HFFc6 (cell line): ENCODE measurements around the gene AMOTL1. TPM values are rescaled to one million over a fixed set of nuclear protein-coding genes. Genes with fewer than 3 reads are reported as not detected.

ENCODE experiments used
- DNase-seq: peaks from one replicate; pipeline ENCODE4 v3.0.0-alpha.2; 2018
- H3K27ac Mint-ChIP-seq: 2 replicates; pipeline ENCODE4 v1.8.0; 2020; ENCODE audit warnings: mild to moderate bottlenecking, mixed read lengths
- H3K27me3 Mint-ChIP-seq: 2 replicates; pipeline ENCODE4 v1.8.0; 2021; ENCODE audit warnings: mild to moderate bottlenecking, moderate library complexity, mixed read lengths; ENCODE audit not compliant: insufficient read depth
- H3K36me3 Mint-ChIP-seq: 2 replicates; pipeline ENCODE4 v1.8.0; 2021; ENCODE audit warnings: low read depth, mixed read lengths
- H3K4me1 Mint-ChIP-seq: 2 replicates; pipeline ENCODE4 v1.8.0; 2020; ENCODE audit warnings: low read depth, mixed read lengths
- H3K4me3 Mint-ChIP-seq: 2 replicates; pipeline ENCODE4 v1.8.0; 2020; ENCODE audit warnings: mild to moderate bottlenecking, moderate library complexity, mixed read lengths
- H3K9me3 Mint-ChIP-seq: 2 replicates; pipeline ENCODE4 v1.8.0; 2020; ENCODE audit warnings: mild to moderate bottlenecking, mixed read lengths
- CTCF ChIP-seq: fragments of 200-600 bp; sonication (generic); IDR thresholded peaks from 2 replicates; pipeline ENCODE4 v1.5.0; 2021; ENCODE audit warnings: antibody characterized with exemption, mild to moderate bottlenecking
- total RNA-seq, 6 experiments: library from RNA; stranded (reverse); fragmentation: NEBNext Ultra II Directional; extraction: Animal tissue kit (Norgen Biotek cat#: 25700); gene quantifications; 2 replicates in 1 of 6; 3 replicates in 5 of 6; pipeline ENCODE4 v1.2.3, GENCODE V29; 2021

AMOTL1 gene
- total RNA-seq, 6 experiments from 2014 or later: 43.1 to 65.9 (median 48.4) TPM

GRCh38 chr11:94727819-94728218 is 40.3 kb upstream of the AMOTL1 start:
- TF ChIP-seq CTCF: no peak
- peaks cover 54% of the 10 kb centered on the region for H3K4me1 Mint-ChIP-seq
- no peak overlapping the region for H3K27ac Mint-ChIP-seq
- H3K9me3 Mint-ChIP-seq: no peaks in the 10 kb centered on the region
- H3K36me3 Mint-ChIP-seq: no peaks in the 10 kb centered on the region
- peaks cover 1% of the 10 kb centered on the region; the same call in 1 of the 2 replicates for H3K27me3 Mint-ChIP-seq
- H3K4me3 Mint-ChIP-seq: no peak overlapping the region
- DNase-seq: no peak

- peaks cover 1% of the 10 kb centered on the region; the same call in 1 of the 2 replicates for H3K27me3 Mint-ChIP-seq
- DNase-seq: no peak
- H3K27ac Mint-ChIP-seq: no peak overlapping the region
- no peaks in the 10 kb centered on the region for H3K36me3 Mint-ChIP-seq
- TF ChIP-seq CTCF: no peak
- H3K4me3 Mint-ChIP-seq: no peak overlapping the region
- H3K9me3 Mint-ChIP-seq: no peaks in the 10 kb centered on the region
- peaks cover 57% of the 10 kb centered on the region for H3K4me1 Mint-ChIP-seq
These were observed 39.6 kb upstream of the AMOTL1 start for GRCh38 chr11:94728541-94728940.

DNA sequence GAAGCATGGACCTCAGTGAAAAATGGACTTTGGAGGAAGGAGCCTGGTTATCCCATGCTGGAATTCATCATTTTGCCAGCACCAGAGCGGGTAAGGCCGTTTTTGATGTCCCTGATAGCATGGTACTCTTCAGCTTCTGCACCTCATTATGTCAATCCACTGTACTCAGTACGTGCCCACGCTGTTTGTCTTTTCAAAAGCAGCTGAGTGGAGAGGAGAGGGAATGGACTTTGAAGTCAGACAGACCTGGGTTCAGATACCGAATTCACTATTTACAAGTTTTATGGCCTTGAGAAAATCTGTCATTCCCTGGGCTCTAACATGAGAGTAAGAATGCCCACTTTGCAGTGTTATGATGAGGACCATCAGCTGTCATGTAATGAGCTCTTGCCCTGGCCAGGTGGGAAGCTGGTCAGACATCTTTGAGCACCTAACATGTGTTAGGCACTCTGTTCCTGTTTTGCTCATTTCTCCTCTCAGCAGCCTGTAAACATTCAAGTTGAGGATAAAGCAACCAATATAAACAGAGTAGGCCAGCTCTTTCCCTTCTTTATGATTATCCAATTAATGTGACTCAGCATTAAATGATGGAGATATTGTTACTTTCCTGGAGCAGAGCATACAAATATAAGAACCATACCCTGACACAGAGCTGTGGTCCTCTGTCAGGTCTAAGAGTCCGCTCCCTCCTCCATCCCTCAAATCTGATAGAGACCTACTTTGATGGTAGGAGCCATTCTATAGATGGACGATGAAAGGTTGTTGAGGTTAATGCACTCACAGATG is 39.0 kb upstream of the AMOTL1 start:
- Mint-ChIP-seq H3K4me3 (no peak overlapping the region), H3K27me3 (peaks cover 1% of the 10 kb centered on the region; the same call in 1 of the 2 replicates), H3K4me1 (peaks cover 63% of the 10 kb centered on the region), H3K27ac (no peak overlapping the region), H3K9me3 (no peaks in the 10 kb centered on the region), H3K36me3 (no peaks in the 10 kb centered on the region)
- DNase-seq: no peak
- no peak for TF ChIP-seq CTCF

DNA sequence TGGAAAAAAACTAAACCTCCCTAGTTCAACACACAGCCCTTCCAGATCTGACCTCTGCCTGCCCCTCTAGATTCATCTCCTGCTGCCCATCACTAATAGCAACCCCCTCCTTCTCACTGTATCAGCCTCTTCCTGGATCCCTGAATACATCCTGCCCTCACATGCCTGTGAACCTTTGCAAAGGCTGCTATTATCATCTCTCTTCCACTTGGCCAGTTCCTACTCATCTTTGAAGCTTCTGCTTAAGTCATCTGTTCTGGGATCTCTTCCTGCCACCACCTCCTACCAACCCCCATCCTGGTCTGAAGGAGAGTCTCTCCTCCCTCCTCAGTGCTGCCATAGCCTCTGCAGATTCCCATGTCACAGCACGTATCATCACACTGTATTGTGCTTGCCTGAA is 38.0 kb upstream of the AMOTL1 start:
- no peaks in the 10 kb centered on the region for H3K9me3 Mint-ChIP-seq
- DNase-seq: no peak
- no peak for TF ChIP-seq CTCF
- peak overlapping the region; percentile 6; the same call in 1 of the 2 replicates for H3K27ac Mint-ChIP-seq
- H3K4me1 Mint-ChIP-seq: peaks cover 73% of the 10 kb centered on the region
- no peak overlapping the region for H3K4me3 Mint-ChIP-seq
- H3K27me3 Mint-ChIP-seq: peaks cover 1% of the 10 kb centered on the region; the same call in 1 of the 2 replicates
- H3K36me3 Mint-ChIP-seq: no peaks in the 10 kb centered on the region

DNA sequence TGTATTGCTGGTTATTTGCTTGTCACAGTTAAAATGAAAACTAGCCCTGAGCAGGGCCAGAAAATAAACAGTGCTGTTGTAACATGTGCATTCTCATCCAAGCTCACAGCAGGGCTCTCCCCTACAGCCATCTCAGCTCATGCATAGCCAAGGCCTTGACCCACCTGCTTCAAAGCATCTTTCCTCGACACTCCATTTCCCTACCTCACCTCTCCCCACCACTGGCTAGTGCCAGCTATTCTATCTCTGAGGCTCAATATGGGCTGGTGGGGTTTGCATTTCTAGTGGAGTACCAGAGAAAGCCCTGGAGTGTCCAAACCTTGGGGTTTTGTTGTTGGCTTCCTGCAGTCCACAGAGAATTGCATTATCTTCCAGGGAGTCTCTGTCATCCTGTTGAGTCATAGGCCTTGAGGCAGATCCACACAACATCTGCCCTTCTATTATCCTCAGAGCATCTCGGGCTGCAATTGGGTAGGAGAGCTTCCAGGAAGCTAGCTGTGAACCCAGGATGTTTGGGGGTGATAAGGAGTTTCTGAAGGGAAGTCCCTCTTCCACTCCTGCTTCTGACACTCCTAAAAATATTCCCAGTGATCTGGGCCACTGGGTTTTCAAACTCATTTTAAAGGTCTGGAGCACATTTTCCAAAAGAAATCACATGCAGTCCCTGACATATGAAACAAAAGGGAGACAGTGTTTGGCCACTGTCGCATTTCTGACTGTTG is 36.1 kb upstream of the AMOTL1 start:
- peak; percentile 92 for DNase-seq
- peaks cover 1% of the 10 kb centered on the region; the same call in 1 of the 2 replicates for H3K27me3 Mint-ChIP-seq
- H3K27ac Mint-ChIP-seq: peak overlapping the region; percentile 95
- H3K4me3 Mint-ChIP-seq: peak overlapping the region; percentile 83
- no peaks in the 10 kb centered on the region for H3K9me3 Mint-ChIP-seq
- no peak for TF ChIP-seq CTCF
- H3K36me3 Mint-ChIP-seq: no peaks in the 10 kb centered on the region
- H3K4me1 Mint-ChIP-seq: peaks cover 76% of the 10 kb centered on the region
